A549 (cell line): Measurements from ENCODE around the gene PDZD2. TPM values are rescaled to one million over a fixed set of nuclear protein-coding genes. Genes with fewer than 3 reads are reported as not detected.

ENCODE experiments used
- ATAC-seq, 2 experiments: fragments of 200-7000 bp in 1 of 2; fragments of >200 bp in 1 of 2; cut with Nextera tagmentation in 1 of 2; cut with Tn5 transposase in 1 of 2; 3 replicates each; pipeline versions ENCODE4 v1.8.0 to v1.9.1; 2018 to 2020; ENCODE audit warnings: mild to moderate bottlenecking in 1 of 2, moderate library complexity in 1 of 2
- CTCF ChIA-PET: fragments of 300-600 bp; sonication (Branson Sonifier 250); formaldehyde crosslinking; extraction: SDS; loops from one replicate; lab custom pipeline; 2021; ENCODE audit warnings: antibody characterized with exemption, inconsistent platforms; lab: Yijun Ruan, JAX
- POLR2A ChIA-PET: fragments of 350-600 bp; formaldehyde crosslinking; extraction: SDS; loops from one replicate; lab custom pipeline; 2021; ENCODE audit warnings: antibody characterized with exemption, inconsistent platforms; lab: Yijun Ruan, JAX
- DNase-seq, 2 experiments: peaks; one replicate each; pipeline versions ENCODE4 v3.0.0 to v3.0.0-alpha.2; 2011 to 2016; ENCODE audit warnings: low read depth in 1 of 2, low spot score in 1 of 2
- FAIRE-seq: peaks from 2 replicates; lab custom pipeline; 2011; peaks lifted over from hg19 to GRCh38; lab: Jason Lieb, UNC
- H3K27ac ChIP-seq, 2 experiments: fragments of >200 bp; sonication (Bioruptor Twin); formaldehyde crosslinking; 3 replicates each; pipeline ENCODE4 v1.5.1; 2016 to 2017
- H3K4me1 ChIP-seq: fragments of >200 bp; sonication (Bioruptor Twin); formaldehyde crosslinking; 3 replicates; pipeline ENCODE4 v1.6.1; 2016
- H3K4me2 ChIP-seq: fragments of >200 bp; sonication (Bioruptor Twin); formaldehyde crosslinking; 3 replicates; pipeline ENCODE4 v1.6.1; 2016
- H3K4me3 ChIP-seq: fragments of >200 bp; sonication (Bioruptor Twin); formaldehyde crosslinking; 3 replicates; pipeline ENCODE4 v1.5.1; 2016
- H3K9me3 ChIP-seq: fragments of >200 bp; sonication (Bioruptor Twin); formaldehyde crosslinking; 3 replicates; pipeline ENCODE4 v1.6.1; 2016
- BHLHE40 ChIP-seq: IDR thresholded peaks from 2 replicates; pipeline ENCODE4 v1.6.1; 2012; ENCODE audit warnings: low read depth, low read length, inconsistent platforms
- CHD2 ChIP-seq: fragments of 150-350 bp; IDR thresholded peaks from 2 replicates; pipeline ENCODE4 v1.6.1; 2014; ENCODE audit warnings: low read length; ENCODE audit not compliant: partially characterized antibody
- CHD4 ChIP-seq: fragments of 200-600 bp; sonication (generic); IDR thresholded peaks from 2 replicates; pipeline ENCODE4 v1.6.1; 2016; ENCODE audit warnings: antibody characterized with exemption, mild to moderate bottlenecking, borderline replicate concordance
- E2F6 ChIP-seq: IDR thresholded peaks from 2 replicates; pipeline ENCODE4 v1.6.1; 2012; ENCODE audit warnings: low read depth, borderline replicate concordance
- EHMT2 ChIP-seq: fragments of 200-600 bp; sonication (generic); IDR thresholded peaks from 2 replicates; pipeline ENCODE4 v1.6.1; 2016; ENCODE audit warnings: antibody characterized with exemption, low read depth, mild to moderate bottlenecking, moderate library complexity
- FOSL2 ChIP-seq, 2 experiments: fragments of 450-650 bp in 1 of 2; fragments of >200 bp in 1 of 2; sonication (Bioruptor Twin) in 1 of 2; formaldehyde crosslinking; IDR thresholded peaks; 2 replicates each; pipeline versions ENCODE4 v1.5.0 to v1.6.1; 2016 to 2020; ENCODE audit warnings: mild to moderate bottlenecking in 1 of 2, moderate library complexity in 1 of 2
- GATA3 ChIP-seq: IDR thresholded peaks from 2 replicates; pipeline ENCODE4 v1.6.1; 2012; ENCODE audit warnings: borderline replicate concordance
- HDAC2 ChIP-seq: fragments of 200-600 bp; sonication (generic); IDR thresholded peaks from 2 replicates; pipeline ENCODE4 v1.6.1; 2016
- HES2 ChIP-seq: fragments of >200 bp; sonication (Bioruptor Twin); formaldehyde crosslinking; IDR thresholded peaks from 2 replicates; pipeline ENCODE4 v1.6.1; 2016
- HEYL ChIP-seq: fragments of 250-450 bp; sonication (Bioruptor Pico); IDR thresholded peaks from 2 replicates; pipeline ENCODE4 v1.8.0; 2021; ENCODE audit warnings: mild to moderate bottlenecking, moderate library complexity
- HMGXB4 ChIP-seq: fragments of 250-450 bp; sonication (Bioruptor Pico); IDR thresholded peaks from 2 replicates; pipeline ENCODE4 v1.5.0; 2021; ENCODE audit warnings: mild to moderate bottlenecking, moderate library complexity, borderline replicate concordance
- HOXA7 ChIP-seq: fragments of 250-450 bp; sonication (Bioruptor Pico); IDR thresholded peaks from 2 replicates; pipeline ENCODE4 v1.5.0; 2020; ENCODE audit warnings: mild to moderate bottlenecking, moderate library complexity
- JUN ChIP-seq, 2 experiments: fragments of >200 bp; sonication (Bioruptor Twin); formaldehyde crosslinking; IDR thresholded peaks; 2 replicates in 1 of 2; 3 replicates in 1 of 2; pipeline ENCODE4 v1.6.1; 2016 to 2017
- JUNB ChIP-seq: fragments of >200 bp; sonication (Bioruptor Twin); formaldehyde crosslinking; IDR thresholded peaks from 2 replicates; pipeline ENCODE4 v1.6.1; 2016
- MYC ChIP-seq: IDR thresholded peaks from 2 replicates; pipeline ENCODE4 v1.6.1; 2012; ENCODE audit warnings: mild to moderate bottlenecking, inconsistent platforms, low read length, improper control_type of control experiment, borderline replicate concordance
- NFE2L2 ChIP-seq: fragments of 150-350 bp; conservative IDR thresholded peaks from 2 replicates; pipeline ENCODE4 v1.6.1; 2014; ENCODE audit warnings: low read length
- NPAS2 ChIP-seq: fragments of 250-450 bp; sonication (Bioruptor Pico); IDR thresholded peaks from 2 replicates; pipeline ENCODE4 v1.8.0; 2022; ENCODE audit warnings: mild to moderate bottlenecking, moderate library complexity, borderline replicate concordance
- NR3C1 ChIP-seq: fragments of >200 bp; sonication (Bioruptor Twin); formaldehyde crosslinking; IDR thresholded peaks from 3 replicates; pipeline ENCODE4 v1.6.1; 2017
- PBX3 ChIP-seq: IDR thresholded peaks from 2 replicates; pipeline ENCODE4 v1.6.1; 2012
- POLR2AphosphoS2 ChIP-seq: conservative IDR thresholded peaks from 2 replicates; pipeline ENCODE4 v1.6.1; 2012; ENCODE audit warnings: low read length, improper control_type of control experiment, inconsistent platforms
- SMC3 ChIP-seq: fragments of >200 bp; sonication (Bioruptor Twin); formaldehyde crosslinking; IDR thresholded peaks from 3 replicates; pipeline ENCODE4 v1.6.1; 2018; ENCODE audit warnings: inconsistent platforms
- USF2 ChIP-seq: fragments of 450-650 bp; IDR thresholded peaks from 2 replicates; pipeline ENCODE4 v1.6.1; 2014; ENCODE audit warnings: antibody characterized with exemption
- ZC3H11A ChIP-seq: fragments of 450-650 bp; IDR thresholded peaks from 2 replicates; pipeline ENCODE4 v1.6.1; 2014; ENCODE audit warnings: antibody characterized with exemption, mild to moderate bottlenecking
- ZNF302 ChIP-seq: fragments of 250-450 bp; sonication (Bioruptor Pico); IDR thresholded peaks from 2 replicates; pipeline ENCODE4 v1.9.0; 2021; ENCODE audit warnings: inconsistent platforms, mild to moderate bottlenecking, moderate library complexity
- WGBS: methylation state at CpG from one replicate; pipeline ENCODE4 v1.1.6; 2017; ENCODE audit errors: missing lambda C conversion rate; 5-methylcytosine and 5-hydroxymethylcytosine counted together
- polyA plus RNA-seq, 4 experiments: library from polyadenylated mRNA; depleted of rRNA in 3 of 4; stranded (reverse); fragments of >200 nt; fragmentation: RNase III in 1 of 4; extraction: RNeasy Plus Mini Kit Qiagen cat#74134 plus additional on column Dnase treatment in 1 of 4; gene quantifications; 2 replicates in 3 of 4; 3 replicates in 1 of 4; pipeline ENCODE4 v1.2.3, GENCODE V29; 2011 to 2017

Gene PDZD2
- polyA plus RNA-seq, 2 of the 4 experiments (the other 2 are of a cell fraction) = 0.06 to 0.09 TPM

GRCh38 chr5:31981361-31981945 is 342.5 kb downstream of the PDZD2 start:
- H3K4me1 ChIP-seq = no peaks in the 10 kb centered on the region
- TF ChIP-seq CHD2 (no peak), POLR2AphosphoS2 (no peak), EHMT2 (no peak), BHLHE40 (no peak), JUNB (no peak), SMC3 (no peak), JUN (IDR thresholded peaks at IDR 0.05) (no peak), HEYL (no peak), ZC3H11A (no peak), HDAC2 (no peak), HMGXB4 (CRISPR knock-in tag) (no peak)
- TF ChIP-seq, all 56 proteins: peak for 0
- Histone ChIP-seq H3K4me3 (no peak overlapping the region), H3K4me2 (no peak overlapping the region), H3K9me3 (no peaks in the 10 kb centered on the region), H3K27ac (no peak overlapping the region)
- ATAC-seq = no peak
- ChIA-PET POLR2A (no interaction called here), CTCF (interaction anchor here (0.6 to 1.4 kb wide), 3 partner anchors 9 to 118 kb away, joined by 3 read pairs; no protein-coding TSS in a partner anchor)
- no peak for DNase-seq
- FAIRE-seq = no peak
- WGBS = 65% methylated on average over 7 of the region's 7 CpGs

- ChIA-PET POLR2A (no interaction called here), CTCF (interaction anchor here (1.4 kb wide), 1 partner anchor 8 kb away, joined by 3 read pairs; no protein-coding TSS in a partner anchor)
- no peak overlapping the region for H3K4me3 ChIP-seq
- DNase-seq = no peak
- WGBS = 83% methylated on average over 6 of the region's 6 CpGs
- peaks cover under 1% of the 10 kb centered on the region; the same call in 1 of the 3 replicates for H3K9me3 ChIP-seq
- no peak overlapping the region for H3K4me2 ChIP-seq
- no peak for ATAC-seq
- no peak for TF ChIP-seq GATA3
- TF ChIP-seq ZC3H11A = no peak
- no peak for TF ChIP-seq MYC
- TF ChIP-seq FOSL2 (IDR thresholded peaks at IDR 0.05) = no peak
- no peak for TF ChIP-seq FOSL2 (CRISPR knock-in tag; IDR thresholded peaks at IDR 0.05)
- H3K27ac ChIP-seq = no peak overlapping the region
- FAIRE-seq = no peak
- H3K4me1 ChIP-seq = no peaks in the 10 kb centered on the region
Observed at GRCh38 chr5:31982027-31982426, 343.1 kb downstream of the PDZD2 start.

- H3K4me3 ChIP-seq = no peak overlapping the region
- peaks cover 6% of the 10 kb centered on the region; the same call in 1 of the 3 replicates for H3K9me3 ChIP-seq
- DNase-seq (no peak), FAIRE-seq (no peak), ATAC-seq (no peak)
- ChIA-PET CTCF (interaction anchor here (0.6 kb wide), 1 partner anchor 191 kb away, joined by 3 read pairs; no protein-coding TSS in a partner anchor), POLR2A (no interaction called here)
- H3K4me2 ChIP-seq = no peak overlapping the region
- H3K27ac ChIP-seq = no peak overlapping the region
- TF ChIP-seq GATA3 = no peak
- TF ChIP-seq NR3C1 = no peak
- TF ChIP-seq CHD4 = no peak
- TF ChIP-seq NFE2L2 = no peak
- TF ChIP-seq HES2 = no peak
- TF ChIP-seq CHD2 = no peak
- no peak for TF ChIP-seq E2F6
- no peak for TF ChIP-seq FOSL2 (IDR thresholded peaks at IDR 0.05)
- TF ChIP-seq FOSL2 (CRISPR knock-in tag; IDR thresholded peaks at IDR 0.05) = no peak
- TF ChIP-seq PBX3 = no peak
- TF ChIP-seq USF2 = no peak
- TF ChIP-seq HOXA7 = no peak
- no peak for TF ChIP-seq NPAS2 (CRISPR knock-in tag)
- TF ChIP-seq ZNF302 (CRISPR knock-in tag) = no peak
- WGBS = 50% methylated on average over 2 of the region's 2 CpGs
- H3K4me1 ChIP-seq = 0 out of 3 replicates have a peak, but pooled peaks cover under 1% of the 10 kb centered on the region
Observed at GRCh38 chr5:31982621-31983020, 343.7 kb downstream of the PDZD2 start.
